Inferior parietal cortex (tissue), 1 donor: ENCODE results near the gene MEGF11.

Experiments used
- DNase-seq: peaks from one replicate; pipeline ENCODE4 v3.0.0-alpha.2; 2016; ENCODE audit errors: extremely low spot score

The MEGF11 gene

GRCh38 chr15:66115568-66116206, 137.9 kb downstream of the MEGF11 start:
- no peak for DNase-seq

DNA sequence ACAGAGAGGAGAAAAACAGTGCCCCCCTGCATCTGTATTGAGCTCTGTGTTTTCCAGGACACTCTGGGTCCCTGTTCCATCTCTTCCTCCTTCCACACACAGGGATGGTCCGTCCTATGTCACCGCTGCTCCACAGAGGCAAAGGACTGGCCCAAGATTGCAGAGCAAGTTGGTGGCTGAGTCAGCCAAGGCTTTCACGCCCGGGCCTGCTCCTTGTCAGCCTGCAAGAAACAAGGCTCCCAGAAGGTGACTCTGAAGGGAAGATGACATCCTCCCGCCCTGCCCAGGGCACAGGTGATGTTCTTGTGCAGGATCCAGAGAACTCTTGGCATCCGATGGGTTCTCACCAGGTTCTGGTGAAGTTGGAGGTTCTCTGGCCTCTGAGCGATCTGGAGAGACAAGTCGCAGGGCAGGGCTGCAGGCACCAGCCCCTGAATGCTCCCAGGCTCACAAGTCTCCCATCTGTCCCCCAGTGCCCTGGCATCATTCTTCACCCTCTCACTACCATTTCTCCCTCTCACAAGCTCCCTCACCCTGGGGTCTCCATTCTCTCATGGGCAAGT, 138.6 kb downstream of the MEGF11 start:
- DNase-seq = no peak

DNA sequence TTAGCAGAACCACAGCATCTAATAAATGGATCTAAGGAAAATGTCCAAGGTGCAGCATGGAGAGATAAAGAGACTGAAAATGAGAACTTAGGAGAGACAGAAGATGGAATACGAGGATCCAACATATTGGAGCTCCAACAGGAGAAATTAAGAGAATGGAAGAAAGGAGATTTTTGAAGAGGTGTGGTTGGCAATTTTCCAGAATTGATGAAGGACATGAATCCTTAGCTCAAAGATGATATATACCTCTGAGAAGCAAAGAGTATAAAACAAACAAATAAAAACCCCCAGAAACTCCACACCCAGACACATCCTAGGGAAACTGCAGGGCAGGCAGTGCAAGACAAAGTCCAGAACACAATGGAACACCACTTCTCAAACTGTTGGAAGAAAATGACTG, 141.2 kb downstream of the MEGF11 start:
- DNase-seq = no peak

DNA sequence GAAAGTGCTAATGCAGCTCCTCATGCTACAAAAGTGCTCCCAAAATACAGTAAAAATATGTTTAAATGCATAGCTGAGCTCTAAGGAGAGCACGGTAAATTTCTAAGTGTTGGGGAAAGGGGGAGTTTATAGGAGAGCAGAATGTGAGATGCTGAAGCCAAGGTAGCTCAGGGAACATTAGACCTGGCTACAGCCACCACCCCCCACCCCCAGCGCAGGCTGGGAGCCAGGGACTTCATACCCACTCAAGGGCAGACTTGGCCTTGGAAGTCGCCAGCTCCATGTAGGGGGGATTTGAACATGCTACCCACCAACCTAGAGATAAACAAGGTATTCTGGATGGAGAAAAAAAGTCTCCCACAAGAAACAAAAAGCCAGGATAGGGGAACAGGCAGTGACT, 142.2 kb downstream of the MEGF11 start:
- DNase-seq = no peak

DNA sequence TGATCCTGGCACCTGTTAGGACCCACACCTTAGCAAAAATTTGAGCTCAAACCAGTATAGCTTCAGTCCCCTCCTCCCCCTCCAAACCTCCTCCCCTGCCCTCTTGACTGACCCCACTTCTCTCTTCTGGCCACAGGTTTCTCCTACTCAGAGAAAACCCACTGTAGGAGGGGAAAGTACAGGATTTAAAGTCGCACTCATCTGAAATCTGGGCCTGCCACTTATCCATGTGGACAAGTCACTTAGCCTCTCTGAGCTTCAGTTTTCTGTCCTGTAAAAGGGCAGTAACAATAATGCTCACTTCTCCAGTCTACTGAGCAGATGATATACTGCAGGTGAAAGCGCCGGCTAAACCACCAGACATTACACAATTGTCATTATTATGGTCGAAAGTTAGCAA, 142.7 kb downstream of the MEGF11 start:
- no peak for DNase-seq

DNA sequence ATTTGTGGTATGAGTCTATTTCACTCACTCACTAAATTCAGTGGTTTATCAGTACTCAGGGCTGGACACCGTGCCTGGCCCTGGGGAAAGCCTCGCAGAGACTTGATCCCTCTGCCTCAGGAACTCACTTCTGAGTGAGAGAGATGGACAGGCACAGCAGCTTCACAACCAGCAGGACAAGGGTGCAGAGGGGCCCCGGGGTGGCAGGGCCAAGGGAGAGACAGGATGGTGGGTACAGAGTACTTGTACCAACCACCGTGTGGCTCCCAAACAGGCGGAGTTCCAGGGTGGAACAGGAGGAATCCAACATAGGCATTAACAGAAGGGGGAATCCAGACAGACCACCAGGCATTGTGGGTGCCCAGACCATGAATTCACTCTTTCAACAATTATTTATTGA, 143.7 kb downstream of the MEGF11 start:
- no peak for DNase-seq

- no peak for DNase-seq
Measured at GRCh38 chr15:66108483-66109265, 144.9 kb downstream of the MEGF11 start.

DNA sequence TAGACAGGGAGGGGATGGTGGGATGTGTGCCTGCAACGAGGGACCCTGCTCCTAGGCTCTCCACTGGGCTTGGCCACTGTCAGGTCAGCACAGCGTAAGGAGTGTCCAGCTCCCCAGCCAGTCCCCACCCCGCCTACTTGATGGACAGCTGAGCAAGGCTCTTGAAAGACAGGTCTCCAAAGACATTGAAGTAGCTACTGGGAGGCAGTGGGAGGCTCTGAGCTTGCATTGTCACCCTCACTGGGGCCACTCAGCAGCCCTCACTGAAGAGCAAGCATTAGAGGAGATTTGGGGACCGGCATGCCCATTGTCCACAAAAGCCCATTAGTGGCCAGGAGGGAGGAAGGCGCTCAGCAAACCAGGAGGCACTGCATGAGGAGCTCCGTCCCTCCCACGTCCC, 146.5 kb downstream of the MEGF11 start:
- DNase-seq = no peak

GRCh38 chr15:66105286-66106265, 148.0 kb downstream of the MEGF11 start:
- no peak for DNase-seq

DNA sequence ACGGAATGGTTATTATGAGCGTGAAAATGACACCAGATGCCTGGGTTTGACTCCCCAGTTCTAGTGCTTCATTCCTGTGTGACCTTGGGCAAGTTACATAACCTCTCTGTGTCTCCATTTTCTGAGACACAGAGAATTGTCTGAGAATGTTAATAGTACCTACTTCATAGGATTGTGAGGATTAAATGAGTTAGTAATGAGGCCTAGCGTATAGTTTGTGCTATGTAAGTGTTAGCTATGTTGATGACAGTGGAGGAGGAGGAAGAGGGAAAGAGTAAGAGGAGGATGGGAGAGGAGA, 150.3 kb downstream of the MEGF11 start:
- DNase-seq = no peak

DNA sequence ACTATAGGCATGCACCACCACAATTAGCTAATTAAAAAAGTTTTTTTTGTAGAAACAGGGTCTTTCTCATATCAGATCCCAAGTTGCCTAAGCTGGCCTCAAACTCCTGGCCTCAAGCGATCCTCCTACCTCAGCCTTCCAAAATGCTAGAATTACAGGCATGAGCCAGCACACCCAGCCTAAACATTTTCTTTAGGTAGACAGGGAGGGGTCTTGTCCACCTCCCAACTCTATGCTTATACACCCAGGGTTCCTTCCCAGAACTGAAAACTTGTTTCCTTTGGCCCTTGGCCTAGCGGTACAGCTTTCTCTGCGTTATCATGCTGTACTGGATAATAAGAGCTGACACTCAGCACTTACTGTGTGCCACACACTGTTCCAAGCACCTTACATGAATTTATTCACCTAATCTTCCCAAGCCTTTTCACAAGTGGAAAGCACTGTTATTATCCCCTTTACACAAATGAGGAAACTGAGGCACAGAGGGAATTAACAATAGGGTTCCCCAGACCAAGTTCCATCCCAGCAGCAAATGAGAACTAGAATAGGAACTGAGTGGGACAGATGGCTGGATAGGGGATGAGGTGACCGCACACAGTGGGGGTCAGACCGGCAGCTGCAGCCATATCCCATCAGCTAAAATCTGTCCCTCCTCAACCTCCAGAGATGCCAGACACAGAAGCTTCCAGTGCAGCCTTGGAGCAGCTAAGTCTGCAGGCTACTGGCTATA, 150.8 kb downstream of the MEGF11 start:
- no peak for DNase-seq

DNA sequence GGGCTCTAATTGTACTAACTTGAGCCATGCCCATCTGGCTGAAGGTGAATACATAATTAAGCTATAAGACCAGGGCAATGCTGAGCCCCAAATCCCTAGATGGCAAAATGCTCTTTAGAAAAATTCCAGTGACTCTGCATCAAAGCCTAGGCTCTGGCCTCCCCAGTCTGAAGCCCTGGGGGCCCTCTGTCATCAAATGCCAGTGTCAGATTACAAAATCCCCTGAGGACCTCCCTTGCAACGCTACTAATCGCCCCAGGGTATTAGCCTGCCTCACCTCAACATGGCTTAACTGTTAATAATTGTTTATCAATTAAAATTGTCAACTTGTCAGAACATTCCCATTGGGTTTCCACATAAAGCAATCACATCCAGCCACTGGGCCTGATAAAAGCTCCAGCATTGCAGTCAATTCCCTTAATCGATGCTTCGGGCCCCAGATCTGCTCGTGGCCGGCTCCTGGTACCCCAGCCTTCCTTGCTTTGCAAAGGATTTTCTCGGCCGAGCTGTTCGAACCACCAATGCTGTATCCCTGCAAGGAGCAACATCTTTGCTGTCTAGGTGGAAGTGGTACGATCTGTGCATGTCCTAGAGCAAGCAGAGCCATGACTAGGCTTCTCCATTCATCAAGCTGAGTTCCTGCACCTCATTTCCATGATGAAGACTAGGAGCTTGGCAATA, 151.7 kb downstream of the MEGF11 start:
- no peak for DNase-seq

DNA sequence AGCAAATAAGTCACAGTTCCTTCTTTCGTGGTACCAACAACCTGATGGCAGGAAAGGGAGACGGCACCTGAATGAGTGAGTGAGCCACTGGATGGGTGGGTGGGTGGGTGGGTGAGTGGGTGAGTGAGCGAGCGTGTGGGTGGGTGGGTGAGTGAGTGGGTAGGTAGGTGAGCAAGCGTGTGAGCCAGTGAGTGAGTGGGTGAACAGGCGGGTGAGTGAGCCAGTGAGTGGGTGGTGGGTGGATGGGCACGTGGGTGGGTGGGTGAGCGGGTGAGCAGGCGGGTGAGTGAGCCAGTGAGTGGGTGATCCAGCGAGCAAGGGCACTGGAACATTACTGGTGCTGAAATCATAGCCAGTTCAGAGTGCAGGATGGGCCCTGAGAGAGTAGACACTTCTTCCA, 152.8 kb downstream of the MEGF11 start:
- DNase-seq = no peak

DNA sequence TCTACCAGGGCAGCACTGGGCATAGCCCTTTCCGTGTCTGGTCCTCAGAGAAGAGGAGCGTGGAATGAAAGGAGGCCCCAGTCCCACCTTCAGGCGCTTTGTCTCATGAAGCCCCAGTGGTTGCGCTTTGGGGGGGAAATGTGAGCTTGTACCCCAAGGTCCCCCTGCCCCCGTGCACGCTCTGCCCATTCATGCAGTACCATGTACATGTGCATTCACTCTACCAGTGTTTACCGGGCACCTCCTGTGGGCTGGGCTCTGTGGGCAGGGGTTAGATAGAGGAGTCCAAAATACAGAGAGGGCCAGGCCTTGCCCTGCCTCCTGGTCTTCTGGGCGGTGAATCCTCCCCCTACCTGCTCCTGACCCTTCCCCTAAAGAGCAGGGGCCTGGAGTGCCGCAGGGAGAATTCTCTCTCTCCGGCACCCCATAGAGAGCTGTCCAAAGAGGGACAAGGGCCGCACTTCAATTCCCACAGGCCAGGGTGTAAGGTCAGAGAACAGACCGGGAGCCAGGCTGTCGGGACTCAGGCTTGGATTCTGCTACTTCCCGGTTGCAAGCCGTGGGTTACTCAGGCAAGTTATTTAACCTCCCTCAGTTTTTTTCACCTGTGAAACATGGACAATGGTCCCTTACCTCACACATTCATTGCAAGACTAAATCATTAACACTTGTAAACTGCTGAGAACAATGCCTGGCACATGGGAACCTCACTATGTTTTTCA, 153.4 kb downstream of the MEGF11 start:
- no peak for DNase-seq

GRCh38 chr15:66098022-66098363, 155.6 kb downstream of the MEGF11 start:
- no peak for DNase-seq

GRCh38 chr15:66097151-66098021, 156.2 kb downstream of the MEGF11 start:
- peak; percentile 69 for DNase-seq

DNA sequence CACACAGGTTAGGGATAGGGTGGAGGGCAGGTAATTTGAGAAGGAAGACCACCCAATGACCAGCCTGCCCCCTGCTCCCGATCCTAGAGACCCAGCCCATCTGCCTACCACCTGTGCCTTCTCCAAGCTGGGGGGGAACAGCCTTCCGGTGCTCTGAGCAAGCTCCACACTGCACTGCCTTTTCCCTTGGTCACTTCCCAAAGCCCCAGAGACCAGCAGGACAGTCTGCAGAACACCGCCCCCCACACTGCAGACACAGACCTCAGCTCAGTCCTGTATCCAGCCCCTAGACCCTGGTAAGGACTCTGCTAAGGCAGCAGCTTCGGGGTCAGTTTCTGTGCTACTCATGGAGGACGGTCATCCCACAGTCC, 156.9 kb downstream of the MEGF11 start:
- no peak for DNase-seq

- no peak for DNase-seq
Measured at GRCh38 chr15:66095871-66096687, 157.5 kb downstream of the MEGF11 start.

GRCh38 chr15:66094331-66094730, 159.2 kb downstream of the MEGF11 start:
- DNase-seq = no peak
